H1 (cell line): Measurements from ENCODE around the gene DGCR8. TPM values are rescaled to one million over a fixed set of nuclear protein-coding genes. Genes with fewer than 3 reads are reported as not detected.

Experiments used
- CTCF ChIA-PET: fragments of 300-600 bp; sonication (Branson Sonifier 250); formaldehyde crosslinking; loops from one replicate; lab custom pipeline; 2021; ENCODE audit not compliant: partially characterized antibody; lab: Charles Lee
- POLR2A ChIA-PET: fragments of 300-600 bp; sonication (Branson Sonifier 250); formaldehyde crosslinking; loops from one replicate; lab custom pipeline; 2021; ENCODE audit warnings: inconsistent platforms; ENCODE audit not compliant: partially characterized antibody; lab: Charles Lee
- DNase-seq, 2 experiments: peaks; one replicate each; pipeline versions ENCODE4 v3.0.0 to v3.0.0-alpha.2; 2010 to 2022; ENCODE audit warnings: low spot score in 2 of 2, low read depth in 1 of 2, mixed read lengths in 1 of 2
- FAIRE-seq: peaks from 2 replicates; lab custom pipeline; 2011; peaks lifted over from hg19 to GRCh38; lab: Jason Lieb, UNC
- H2AFZ ChIP-seq: 2 replicates; pipeline ENCODE4 v1.8.1; 2012; ENCODE audit warnings: low read length, inconsistent platforms
- H2AK5ac ChIP-seq: 2 replicates; pipeline ENCODE4 v1.6.1; 2013; ENCODE audit warnings: low read depth, low read length
- H2BK120ac ChIP-seq: replicated peaks from 2 replicates; pipeline ENCODE3; 2013; ENCODE audit warnings: low read depth, low read length, inconsistent platforms
- H2BK12ac ChIP-seq: 2 replicates; pipeline ENCODE4 v1.6.1; 2013; ENCODE audit warnings: low read depth, low read length
- H2BK15ac ChIP-seq: 2 replicates; pipeline ENCODE4 v1.6.1; 2013; ENCODE audit warnings: low read length
- H2BK20ac ChIP-seq: 2 replicates; pipeline ENCODE4 v1.6.1; 2013; ENCODE audit warnings: low read length
- H2BK5ac ChIP-seq: 2 replicates; pipeline ENCODE4 v1.6.1; 2013; ENCODE audit warnings: low read depth, low read length
- H3K14ac ChIP-seq: 2 replicates; pipeline ENCODE4 v1.6.1; 2013; ENCODE audit warnings: inconsistent platforms; ENCODE audit not compliant: insufficient read length
- H3K18ac ChIP-seq: 2 replicates; pipeline ENCODE4 v1.6.1; 2013; ENCODE audit warnings: low read length; ENCODE audit errors: extremely low read depth
- H3K23ac ChIP-seq: 2 replicates; pipeline ENCODE4 v1.6.1; 2013; ENCODE audit warnings: inconsistent platforms; ENCODE audit not compliant: insufficient read length
- H3K23me2 ChIP-seq: 2 replicates; pipeline ENCODE4 v1.6.1; 2013; ENCODE audit warnings: low read depth, low read length
- H3K27ac ChIP-seq: 2 replicates; pipeline ENCODE4 v1.6.1; 2011; ENCODE audit warnings: low read depth, low read length, inconsistent platforms
- H3K27me3 ChIP-seq, 4 experiments: replicated peaks in 1 of 4; 1 replicate in 1 of 4; 2 replicates in 3 of 4; pipeline versions ENCODE4 v1.6.1 to v1.8.1; 2011 to 2013; ENCODE audit warnings: low read length in 3 of 4, mild to moderate bottlenecking in 3 of 4, inconsistent platforms in 2 of 4, mixed read lengths in 2 of 4, moderate library complexity in 1 of 4; ENCODE audit not compliant: control insufficient read depth in 3 of 4, insufficient read depth in 3 of 4; ENCODE audit errors: extremely low read depth in 1 of 4
- H3K36me3 ChIP-seq, 4 experiments: 2 replicates each; pipeline versions ENCODE4 v1.6.1 to v1.8.1; 2011 to 2013; ENCODE audit warnings: mild to moderate bottlenecking in 4 of 4, low read length in 3 of 4, moderate library complexity in 2 of 4, control low read depth in 1 of 4, inconsistent platforms in 1 of 4; ENCODE audit not compliant: insufficient read depth in 4 of 4, control insufficient read depth in 2 of 4
- H3K4ac ChIP-seq: replicated peaks from 2 replicates; pipeline ENCODE3; 2013; ENCODE audit warnings: low read length, low read depth, mixed read lengths, inconsistent platforms; ENCODE audit not compliant: insufficient read length
- H3K4me1 ChIP-seq, 4 experiments: replicated peaks in 1 of 4; 1 replicate in 1 of 4; 2 replicates in 3 of 4; pipeline versions ENCODE4 v1.6.1 to v1.8.1; 2011 to 2013; ENCODE audit warnings: low read length in 3 of 4, inconsistent platforms in 2 of 4, mixed read lengths in 1 of 4; ENCODE audit not compliant: insufficient read depth in 4 of 4, control insufficient read depth in 3 of 4
- H3K4me2 ChIP-seq, 2 experiments: 2 replicates each; pipeline versions ENCODE4 v1.6.1 to v1.8.1; 2011 to 2013; ENCODE audit warnings: low read depth in 2 of 2, low read length in 2 of 2, control low read depth in 1 of 2, inconsistent platforms in 1 of 2, mild to moderate bottlenecking in 1 of 2; ENCODE audit not compliant: insufficient read depth in 1 of 2
- H3K4me3 ChIP-seq, 4 experiments: fragments of 200-600, 300-600 bp in 1 of 4; sonication (generic), shearing (Covaris generic), sonication (Bioruptor Twin) in 1 of 4; 2 replicates each; pipeline versions ENCODE4 v1.5.1 to v1.8.1; 2011 to 2016; ENCODE audit warnings: low read length in 4 of 4, low read depth in 3 of 4, control low read depth in 2 of 4, inconsistent platforms in 2 of 4, mild to moderate bottlenecking in 2 of 4, mixed read lengths in 1 of 4, moderate library complexity in 1 of 4; ENCODE audit not compliant: insufficient read depth in 2 of 4; ENCODE audit errors: extremely low read depth in 1 of 4
- H3K56ac ChIP-seq: replicated peaks from 2 replicates; pipeline ENCODE3; 2013; ENCODE audit warnings: low read depth, mild to moderate bottlenecking, mixed read lengths, low read length, inconsistent platforms; ENCODE audit not compliant: insufficient read length
- H3K79me1 ChIP-seq: 2 replicates; pipeline ENCODE4 v1.6.1; 2013; ENCODE audit warnings: low read depth, low read length, control low read depth
- H3K79me2 ChIP-seq, 2 experiments: 2 replicates each; pipeline versions ENCODE4 v1.6.1 to v1.8.1; 2012 to 2013; ENCODE audit warnings: low read length in 2 of 2, mild to moderate bottlenecking in 2 of 2, inconsistent platforms in 1 of 2; ENCODE audit not compliant: insufficient read depth in 2 of 2, control insufficient read depth in 1 of 2
- H3K9ac ChIP-seq, 4 experiments: replicated peaks in 1 of 4; 1 replicate in 1 of 4; 2 replicates in 3 of 4; pipeline versions ENCODE4 v1.6.1 to v1.8.1; 2011 to 2013; ENCODE audit warnings: low read depth in 3 of 4, low read length in 3 of 4, control low read depth in 2 of 4, mild to moderate bottlenecking in 2 of 4, moderate library complexity in 2 of 4, inconsistent platforms in 1 of 4; ENCODE audit errors: extremely low read depth in 1 of 4
- H3K9me3 ChIP-seq, 2 experiments: 2 replicates each; pipeline versions ENCODE4 v1.6.1 to v1.8.1; 2012 to 2013; ENCODE audit warnings: mild to moderate bottlenecking in 2 of 2, moderate library complexity in 2 of 2, control low read depth in 1 of 2, inconsistent platforms in 1 of 2, low read depth in 1 of 2, low read length in 1 of 2, mixed read lengths in 1 of 2; ENCODE audit not compliant: insufficient read depth in 2 of 2
- H4K20me1 ChIP-seq, 2 experiments: replicated peaks in 1 of 2; 2 replicates each; pipeline versions ENCODE3 to v1.8.1; 2011 to 2013; ENCODE audit warnings: inconsistent platforms in 2 of 2, low read length in 2 of 2, mild to moderate bottlenecking in 1 of 2; ENCODE audit not compliant: insufficient read depth in 2 of 2, control insufficient read depth in 1 of 2
- H4K5ac ChIP-seq: 2 replicates; pipeline ENCODE4 v1.6.1; 2013; ENCODE audit warnings: low read length, low read depth, mixed read lengths, inconsistent platforms; ENCODE audit not compliant: insufficient read length
- H4K8ac ChIP-seq: 2 replicates; pipeline ENCODE4 v1.8.0; 2013; ENCODE audit warnings: mild to moderate bottlenecking, moderate library complexity, low read length, inconsistent platforms; ENCODE audit not compliant: insufficient read depth; ENCODE audit errors: extremely low read depth
- H4K91ac ChIP-seq: replicated peaks from 2 replicates; pipeline ENCODE3; 2013; ENCODE audit warnings: low read length, mixed read lengths, inconsistent platforms; ENCODE audit not compliant: insufficient read length
- BACH1 ChIP-seq: IDR thresholded peaks from 2 replicates; pipeline ENCODE4 v1.6.1; 2012; ENCODE audit warnings: low read length, improper control_type of control experiment
- POLR2A ChIP-seq, 2 experiments: IDR thresholded peaks; 1 replicate in 1 of 2; 2 replicates in 1 of 2; pipeline ENCODE4 v1.6.1; 2011; ENCODE audit warnings: low read depth in 2 of 2, low read length in 2 of 2, mild to moderate bottlenecking in 2 of 2; ENCODE audit errors: control extremely low read depth in 1 of 2
- POLR2AphosphoS5 ChIP-seq: IDR thresholded peaks from 2 replicates; pipeline ENCODE4 v1.6.1; 2011; ENCODE audit warnings: low read depth, low read length
- WGBS, 2 experiments: shearing (Covaris generic) in 1 of 2; methylation state at CpG; one replicate each; pipeline versions ENCODE4 v1.1.6 to v1.1.7; 2013 to 2015; ENCODE audit warnings: low lambda C conversion rate in 2 of 2, mixed read lengths in 2 of 2, inconsistent platforms in 1 of 2, low coverage in 1 of 2, missing lambda C conversion rate in 1 of 2; ENCODE audit not compliant: insufficient replicate concordance in 2 of 2, insufficient coverage in 1 of 2, insufficient read length in 1 of 2; ENCODE audit errors: extremely low coverage in 1 of 2, missing lambda C conversion rate in 1 of 2; 5-methylcytosine and 5-hydroxymethylcytosine counted together
- polyA plus RNA-seq, 7 experiments: library from polyadenylated mRNA; depleted of rRNA in 3 of 7; stranded (reverse) in 5 of 7; unstranded in 2 of 7; fragments of >200 nt in 5 of 7; fragments of 200-250 nt in 2 of 7; gene quantifications; 1 replicate in 5 of 7; 2 replicates in 1 of 7; 4 replicates in 1 of 7; pipeline versions ENCODE4 v1.2.1 to v1.2.3, GENCODE V29; 2011 to 2013; ENCODE audit warnings: missing spikeins in 2 of 7, mixed read lengths in 2 of 7
- total RNA-seq: library from RNA; stranded (reverse); fragmentation: NEBNext Ultra II Directional; extraction: Animal tissue kit (Norgen Biotek cat#: 25700); gene quantifications from 2 replicates; pipeline ENCODE4 v1.2.1, GENCODE V29; 2021

The DGCR8 gene
- total and polyA plus RNA-seq, 2 of the 8 experiments (the other 6 are each of a cell fraction or from before 2014, with no cell fraction given), result 23.7 to 43.7 TPM

DNA sequence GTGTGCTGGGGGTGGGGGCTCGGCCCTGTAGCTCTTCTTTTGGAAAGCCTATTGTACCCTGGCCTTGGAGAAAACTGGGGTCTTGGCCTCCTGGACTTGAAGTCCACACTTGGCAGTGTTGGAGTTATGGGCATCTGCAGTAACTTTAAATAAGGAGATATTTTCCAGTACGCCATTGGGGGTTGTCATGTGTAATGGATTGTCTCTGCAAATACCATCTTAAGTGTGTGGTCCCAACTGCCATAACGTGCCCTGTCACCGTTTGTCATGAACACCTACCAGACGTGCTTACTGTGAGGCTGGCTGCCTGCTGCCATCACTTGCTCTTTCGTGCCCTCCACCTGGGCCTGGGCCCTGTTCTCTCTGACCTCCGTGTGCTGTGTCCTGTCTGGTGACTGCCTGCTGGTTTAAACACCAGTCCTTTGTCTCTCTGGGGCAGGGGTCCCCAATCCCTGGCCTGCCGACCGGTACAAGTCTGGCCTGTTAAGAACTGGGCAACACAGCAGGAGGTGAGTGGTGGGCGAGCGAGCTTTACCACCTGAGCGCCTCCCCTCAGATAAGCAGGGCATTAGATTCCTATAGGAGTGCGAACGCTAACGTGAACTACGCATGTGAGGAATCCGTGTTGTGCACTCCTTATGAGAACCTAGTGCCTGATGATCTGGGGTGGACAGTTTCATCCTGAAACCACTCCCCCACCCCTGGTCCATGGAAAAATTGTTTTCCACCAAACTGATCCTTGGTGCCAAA is 48.0 kb downstream of the DGCR8 start:
- peaks cover 27 to 45% (median 33%) of the 10 kb centered on the region in 4 experiments for H3K36me3 ChIP-seq
- H4K91ac ChIP-seq, result no peak overlapping the region
- no peak overlapping the region for H3K4ac ChIP-seq
- no peak overlapping the region for H3K18ac ChIP-seq
- no peak overlapping the region for H4K5ac ChIP-seq
- ChIA-PET POLR2A (interaction anchor here (0.7 to 8.3 kb wide), 24 partner anchors 10 to 170 kb away, joined by 3 to 223 read pairs (median 5); partner anchors contain the start of genes DGCR8, RANBP1, TANGO2 and TRMT2A), CTCF (interaction anchor here (0.8 to 1.9 kb wide), 2 partner anchors 12 to 168 kb away, joined by 3 to 6 read pairs; partner anchors contain the start of gene RANBP1)
- no peak overlapping the region for H2BK20ac ChIP-seq
- TF ChIP-seq POLR2AphosphoS5 (peak; percentile 91; the same call in 1 of the 2 replicates), BACH1 (no peak), POLR2A (IDR thresholded peaks at IDR 0.05; ENCODE audit: control extremely low read depth in 1 of 2, low read depth in 2 of 2, low read length in 2 of 2) (peak in 1 of 2 experiments; percentile 55; a peak in 2 of 3 replicates)
- peaks cover 6% of the 10 kb centered on the region for H3K79me1 ChIP-seq
- H3K23me2 ChIP-seq, result peaks cover 10% of the 10 kb centered on the region; the same call in 1 of the 2 replicates
- FAIRE-seq (no peak), DNase-seq (no peak)
- no peaks in the 10 kb centered on the region; a peak in 2 of 7 replicates for H3K27me3 ChIP-seq
- no peak overlapping the region for H4K8ac ChIP-seq
- peaks cover 25 to 43% of the 10 kb centered on the region in 2 experiments for H4K20me1 ChIP-seq
- no peak overlapping the region for H2AK5ac ChIP-seq
- H3K9ac ChIP-seq, result peak overlapping the region in 1 of 4 experiments; percentile 15; a peak in 2 of 7 replicates
- H3K4me1 ChIP-seq, result peaks cover 0 to 12% (median 7%) of the 10 kb centered on the region in 4 experiments; a peak in 4 of 7 replicates
- 89% methylated on average over 16 of the region's 17 CpGs; no CpG with 5 or more reads in 1 of the 2 experiments for WGBS, 2 experiments
- no peak overlapping the region for H3K23ac ChIP-seq
- no peak overlapping the region for H3K14ac ChIP-seq
- no peak overlapping the region for H2BK5ac ChIP-seq
- no peak overlapping the region for H3K56ac ChIP-seq
- no peak overlapping the region for H2BK12ac ChIP-seq
- H3K79me2 ChIP-seq, result peaks cover 5 to 18% of the 10 kb centered on the region in 2 experiments; a peak in 3 of 4 replicates
- H3K4me3 ChIP-seq, result no peak overlapping the region
- no peaks in the 10 kb centered on the region for H3K9me3 ChIP-seq
- no peak overlapping the region for H2BK15ac ChIP-seq
- no peak overlapping the region for H2BK120ac ChIP-seq
- no peak overlapping the region for H3K4me2 ChIP-seq
- H2AFZ ChIP-seq, result no peak overlapping the region
- H3K27ac ChIP-seq, result 0 out of 2 replicates have a peak overlapping the region, but pooled peaks have one; percentile 17
